ENCODE measurements around the gene SLC4A2. TPM values are rescaled to one million over a fixed set of nuclear protein-coding genes. Genes with fewer than 3 reads are reported as not detected.

Gene SLC4A2
- total RNA-seq, 6 experiments from 2014 or later: 153 to 188 (median 164) TPM

DNA sequence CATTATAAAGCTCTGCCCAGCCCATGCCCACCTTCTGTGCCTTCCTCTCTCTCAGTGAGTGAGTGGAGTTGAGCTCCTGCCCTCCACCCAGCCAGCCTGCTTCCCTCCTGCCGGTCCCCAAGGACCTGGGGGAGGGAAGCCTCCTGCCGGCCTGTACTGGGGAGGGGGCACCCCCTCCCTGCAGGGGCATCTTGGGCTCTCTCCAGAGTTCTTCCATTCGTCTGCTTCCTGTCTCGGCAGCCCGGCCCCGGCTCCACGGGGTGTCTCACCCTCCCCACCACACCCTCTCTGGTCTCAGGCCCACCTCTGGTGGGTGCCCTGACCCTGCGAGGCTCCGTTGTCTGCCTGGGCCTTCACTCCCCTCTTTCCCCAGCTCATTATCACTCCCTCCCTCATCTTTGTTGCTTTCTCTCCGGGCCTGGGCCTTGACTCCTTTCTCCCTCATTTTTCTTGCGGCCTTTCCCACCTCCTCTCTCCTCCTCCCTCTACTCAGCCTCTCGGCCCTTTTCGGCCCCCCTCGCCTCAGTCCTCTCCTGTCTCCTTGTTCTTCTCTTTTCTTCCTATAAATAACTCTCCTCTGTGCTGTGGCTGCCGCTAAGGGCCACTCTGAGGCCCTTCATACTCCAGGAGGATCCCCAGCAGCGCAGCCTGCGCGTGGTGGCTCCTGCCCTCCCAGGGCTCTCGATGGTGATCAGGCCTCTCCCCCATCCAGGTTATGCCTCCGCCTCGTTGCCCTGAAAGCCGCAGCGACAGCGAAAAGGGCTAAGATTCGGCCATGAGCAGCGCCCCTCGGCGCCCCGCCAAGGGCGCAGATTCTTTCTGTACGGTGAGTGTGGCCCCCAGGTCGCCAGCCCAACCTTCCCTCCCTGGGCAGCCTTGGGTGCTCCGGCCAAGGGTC, 2.1 kb downstream of the SLC4A2 start:
- Mint-ChIP-seq H3K9me3 (no peaks in the 10 kb centered on the region), H3K27me3 (ENCODE audit: insufficient read depth) (no peaks in the 10 kb centered on the region; the same call in 1 of the 2 replicates), H3K4me3 (peak overlapping the region; percentile 97), H3K36me3 (ENCODE audit: low read depth) (peaks cover 4% of the 10 kb centered on the region), H3K27ac (peak overlapping the region; percentile 70), H3K4me1 (ENCODE audit: low read depth) (peaks cover 50% of the 10 kb centered on the region)
- TF ChIP-seq, protein P1, sequence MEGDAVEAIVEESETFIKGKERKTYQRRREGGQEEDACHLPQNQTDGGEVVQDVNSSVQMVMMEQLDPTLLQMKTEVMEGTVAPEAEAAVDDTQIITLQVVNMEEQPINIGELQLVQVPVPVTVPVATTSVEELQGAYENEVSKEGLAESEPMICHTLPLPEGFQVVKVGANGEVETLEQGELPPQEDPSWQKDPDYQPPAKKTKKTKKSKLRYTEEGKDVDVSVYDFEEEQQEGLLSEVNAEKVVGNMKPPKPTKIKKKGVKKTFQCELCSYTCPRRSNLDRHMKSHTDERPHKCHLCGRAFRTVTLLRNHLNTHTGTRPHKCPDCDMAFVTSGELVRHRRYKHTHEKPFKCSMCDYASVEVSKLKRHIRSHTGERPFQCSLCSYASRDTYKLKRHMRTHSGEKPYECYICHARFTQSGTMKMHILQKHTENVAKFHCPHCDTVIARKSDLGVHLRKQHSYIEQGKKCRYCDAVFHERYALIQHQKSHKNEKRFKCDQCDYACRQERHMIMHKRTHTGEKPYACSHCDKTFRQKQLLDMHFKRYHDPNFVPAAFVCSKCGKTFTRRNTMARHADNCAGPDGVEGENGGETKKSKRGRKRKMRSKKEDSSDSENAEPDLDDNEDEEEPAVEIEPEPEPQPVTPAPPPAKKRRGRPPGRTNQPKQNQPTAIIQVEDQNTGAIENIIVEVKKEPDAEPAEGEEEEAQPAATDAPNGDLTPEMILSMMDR (IDR thresholded peaks at IDR 0.05): no peak
- DNase-seq: no peak

DNA sequence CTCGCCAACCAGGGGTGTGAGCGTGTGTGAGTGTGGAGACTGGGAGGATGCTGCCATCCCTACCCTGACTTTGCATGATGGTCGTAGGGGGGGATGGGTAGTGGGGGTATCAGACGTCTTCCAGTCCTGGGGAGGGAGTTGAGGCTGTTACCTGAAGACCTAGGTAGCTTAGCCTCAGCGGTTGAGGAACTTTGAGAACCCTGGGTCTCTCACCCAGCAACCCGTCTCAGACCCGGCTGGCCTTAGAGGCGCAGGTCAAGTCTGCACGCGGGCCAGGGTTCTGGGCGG, 2.7 kb downstream of the SLC4A2 start:
- Mint-ChIP-seq H3K36me3 (ENCODE audit: low read depth) (peaks cover 4% of the 10 kb centered on the region), H3K27ac (no peak overlapping the region), H3K9me3 (no peaks in the 10 kb centered on the region), H3K27me3 (ENCODE audit: insufficient read depth) (no peaks in the 10 kb centered on the region; the same call in 1 of the 2 replicates), H3K4me3 (peak overlapping the region; percentile 97), H3K4me1 (ENCODE audit: low read depth) (peaks cover 44% of the 10 kb centered on the region)
- TF ChIP-seq, protein P1 (IDR thresholded peaks at IDR 0.05): no peak
- DNase-seq: no peak

DNA sequence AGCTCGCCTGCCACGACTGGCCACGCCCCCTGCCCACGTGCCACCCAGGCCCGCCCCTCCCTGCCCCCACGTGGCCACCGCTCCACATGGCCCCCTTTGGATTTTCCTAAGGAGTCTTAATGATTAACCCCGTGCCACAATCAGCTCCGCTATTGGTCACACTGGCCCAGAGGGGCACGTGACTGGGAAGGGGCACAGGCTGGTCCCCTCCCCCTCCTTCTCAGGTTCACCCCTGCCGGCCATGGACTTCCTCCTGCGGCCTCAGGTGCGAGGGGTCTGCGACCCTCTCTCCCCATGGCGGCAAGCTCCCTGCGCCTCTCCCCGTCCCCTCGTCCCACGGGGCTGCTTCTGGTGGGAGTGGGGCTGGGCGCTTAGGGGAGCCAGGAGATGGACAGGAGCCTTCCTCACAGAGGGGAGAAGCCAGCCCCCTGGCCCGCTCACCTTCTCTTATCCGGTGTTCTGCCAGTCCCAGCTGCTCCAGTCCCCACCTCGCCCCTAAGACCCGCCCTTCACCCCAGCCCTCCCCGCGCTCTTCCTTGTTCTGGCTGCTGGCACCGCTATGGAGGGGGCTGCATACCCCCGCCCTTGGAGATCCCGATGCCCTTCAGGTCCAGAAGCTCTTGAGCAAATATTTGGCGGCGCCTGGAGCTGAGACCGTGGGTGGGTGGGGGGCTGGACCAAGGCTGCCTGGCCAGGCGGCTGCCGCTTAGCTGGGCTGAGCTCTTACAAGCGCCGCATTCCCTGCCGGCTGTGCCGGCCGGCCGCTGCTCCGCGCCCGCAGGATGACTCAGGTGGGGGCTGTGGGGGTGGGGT, 3.2 kb downstream of the SLC4A2 start:
- Mint-ChIP-seq H3K27me3 (ENCODE audit: insufficient read depth) (no peaks in the 10 kb centered on the region; the same call in 1 of the 2 replicates), H3K9me3 (no peaks in the 10 kb centered on the region), H3K36me3 (ENCODE audit: low read depth) (peaks cover 7% of the 10 kb centered on the region), H3K27ac (peak overlapping the region; percentile 78), H3K4me3 (peak overlapping the region; percentile 97), H3K4me1 (ENCODE audit: low read depth) (peaks cover 41% of the 10 kb centered on the region)
- DNase-seq: peak; percentile 49
- TF ChIP-seq, protein P1 (IDR thresholded peaks at IDR 0.05): no peak

DNA sequence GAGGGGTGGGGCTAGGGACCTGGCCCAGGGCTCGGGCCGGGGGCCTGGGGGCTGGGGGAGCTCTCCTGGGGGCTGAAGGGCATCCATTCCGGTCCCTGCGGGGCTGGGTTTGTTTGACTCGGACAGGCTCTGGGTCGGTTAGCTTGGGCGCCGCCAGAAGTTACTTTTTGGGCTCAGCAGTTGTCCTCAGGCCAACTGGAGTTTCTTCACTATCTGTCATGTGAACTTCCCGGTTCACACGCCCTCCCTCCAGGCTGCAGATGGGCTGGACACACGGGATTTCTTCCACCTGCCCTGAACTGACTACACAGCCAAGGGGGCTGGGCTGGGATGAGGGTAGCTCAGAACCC, 3.8 kb downstream of the SLC4A2 start:
- Mint-ChIP-seq H3K27ac (peak overlapping the region; percentile 78), H3K4me1 (ENCODE audit: low read depth) (peaks cover 45% of the 10 kb centered on the region), H3K4me3 (peak overlapping the region; percentile 53), H3K27me3 (ENCODE audit: insufficient read depth) (peaks cover 1% of the 10 kb centered on the region), H3K9me3 (no peaks in the 10 kb centered on the region), H3K36me3 (ENCODE audit: low read depth) (peaks cover 13% of the 10 kb centered on the region)
- DNase-seq: peak; percentile 47
- TF ChIP-seq, protein P1 (IDR thresholded peaks at IDR 0.05): no peak

DNA sequence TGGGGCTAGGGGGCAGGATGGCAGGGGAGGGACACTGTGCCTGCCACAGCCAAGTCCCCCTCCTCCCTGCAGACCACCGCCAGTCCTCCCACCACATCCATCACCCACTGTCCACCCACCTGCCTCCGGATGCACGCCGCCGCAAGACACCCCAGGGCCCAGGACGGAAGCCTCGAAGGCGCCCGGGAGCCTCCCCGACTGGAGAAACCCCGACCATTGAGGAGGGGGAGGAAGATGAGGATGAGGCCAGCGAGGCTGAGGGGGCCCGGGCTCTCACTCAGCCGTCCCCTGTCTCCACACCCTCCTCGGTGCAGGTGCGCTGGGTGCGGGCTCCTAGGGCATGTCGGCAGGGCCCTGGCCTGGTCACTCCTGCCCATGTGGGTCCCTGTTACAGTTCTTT, 5.1 kb downstream of the SLC4A2 start:
- Mint-ChIP-seq H3K4me3 (no peak overlapping the region), H3K27ac (no peak overlapping the region), H3K27me3 (ENCODE audit: insufficient read depth) (peaks cover 1% of the 10 kb centered on the region), H3K4me1 (ENCODE audit: low read depth) (peaks cover 35% of the 10 kb centered on the region), H3K36me3 (ENCODE audit: low read depth) (peaks cover 16% of the 10 kb centered on the region), H3K9me3 (no peaks in the 10 kb centered on the region)
- no peak for DNase-seq
- TF ChIP-seq, protein P1 (IDR thresholded peaks at IDR 0.05): no peak

Measured in HFFc6 (cell line).